ENCODE measurements around the gene CRMP1. TPM values are rescaled to one million over a fixed set of nuclear protein-coding genes. Genes with fewer than 3 reads are reported as not detected.

CRMP1 gene
- total and polyA plus RNA-seq, 2 of the 8 experiments (the other 6 are each of a cell fraction or from before 2014, with no cell fraction given) = 120 to 131 TPM

DNA sequence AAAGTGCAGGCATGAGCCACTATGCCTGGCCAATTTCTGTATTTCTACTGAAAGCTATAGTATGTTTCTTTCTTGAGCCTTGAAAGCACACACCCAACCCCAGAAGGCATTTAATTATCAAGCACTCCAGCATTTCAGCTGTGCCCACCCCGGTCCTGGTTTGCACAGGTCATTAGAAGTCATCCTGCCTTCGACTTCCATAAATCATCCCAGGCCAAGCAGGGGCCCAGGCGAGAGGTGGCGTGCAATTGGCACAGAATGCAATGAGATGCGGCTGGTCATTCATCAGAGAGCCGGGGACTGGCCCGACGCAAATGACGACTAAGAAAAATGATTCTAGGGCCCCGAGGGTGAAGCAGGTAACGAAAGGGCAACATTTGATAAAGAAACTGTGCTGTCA lies 24.8 kb upstream of the CRMP1 start:
- no peak overlapping the region for H3K27ac ChIP-seq (ENCODE audit: low read depth, low read length)
- POLR2A ChIA-PET (ENCODE audit: partially characterized antibody) = interaction anchor here (1.2 kb wide), 2 partner anchors 9 to 18 kb away, joined by 3 read pairs; no protein-coding TSS in a partner anchor
- no peak overlapping the region for H4K91ac ChIP-seq (replicated peaks; ENCODE audit: insufficient read length, low read length)
- H3K36me3 ChIP-seq (ENCODE audit: control insufficient read depth in 2 of 4, insufficient read depth in 4 of 4, low read length in 3 of 4) = no peaks in the 10 kb centered on the region
- H3K18ac ChIP-seq (ENCODE audit: extremely low read depth, low read length) = no peak overlapping the region
- H3K79me2 ChIP-seq (ENCODE audit: control insufficient read depth in 1 of 2, insufficient read depth in 2 of 2, low read length in 2 of 2) = no peaks in the 10 kb centered on the region
- H3K4me1 ChIP-seq (replicated peaks in 1 of 4; ENCODE audit: control insufficient read depth in 3 of 4, insufficient read depth in 4 of 4, low read length in 3 of 4) = peaks cover 3 to 13% (median 4%) of the 10 kb centered on the region in 4 experiments; a peak in 5 of 7 replicates
- WGBS, 2 experiments (ENCODE audit: extremely low coverage in 1 of 2, insufficient coverage in 1 of 2, insufficient read length in 1 of 2, insufficient replicate concordance in 2 of 2, low coverage in 1 of 2, low lambda C conversion rate in 2 of 2, missing lambda C conversion rate in 1 of 2) = 95% methylated on average over 11 of the region's 11 CpGs; no CpG with 5 or more reads in 1 of the 2 experiments
- H2AFZ ChIP-seq (ENCODE audit: low read length) = no peak overlapping the region
- no peaks in the 10 kb centered on the region for H4K20me1 ChIP-seq (replicated peaks in 1 of 2; ENCODE audit: control insufficient read depth in 1 of 2, insufficient read depth in 2 of 2, low read length in 2 of 2)
- no peak overlapping the region for H2BK12ac ChIP-seq (ENCODE audit: low read depth, low read length)
- DNase-seq (ENCODE audit: low read depth in 1 of 2, low spot score in 2 of 2) = no peak
- H2BK15ac ChIP-seq (ENCODE audit: low read length) = no peak overlapping the region
- H3K14ac ChIP-seq (ENCODE audit: insufficient read length) = no peak overlapping the region
- no peaks in the 10 kb centered on the region for H3K23me2 ChIP-seq (ENCODE audit: low read depth, low read length)
- no peak overlapping the region for H3K4me2 ChIP-seq (ENCODE audit: insufficient read depth in 1 of 2, low read depth in 2 of 2, low read length in 2 of 2)
- H2BK5ac ChIP-seq (ENCODE audit: low read depth, low read length) = no peak overlapping the region
- H2AK5ac ChIP-seq (ENCODE audit: low read depth, low read length) = 0 out of 2 replicates have a peak overlapping the region, but pooled peaks have one; percentile 75
- H3K56ac ChIP-seq (replicated peaks; ENCODE audit: insufficient read length, low read depth, low read length) = no peak overlapping the region
- H3K9me3 ChIP-seq (ENCODE audit: insufficient read depth in 2 of 2, low read depth in 1 of 2, low read length in 1 of 2) = peaks cover 0 to 3% of the 10 kb centered on the region in 2 experiments; a peak in 1 of 4 replicates
- H3K4ac ChIP-seq (replicated peaks; ENCODE audit: insufficient read length, low read depth, low read length) = no peak overlapping the region
- TF ChIP-seq SIRT6 (IDR thresholded peaks at IDR 0.05; ENCODE audit: low read length) (no peak), SUZ12 (IDR thresholded peaks at IDR 0.05; ENCODE audit: low read length) (no peak), CHD1 (IDR thresholded peaks at IDR 0.05; ENCODE audit: low read depth, low read length) (no peak), EP300 (IDR thresholded peaks at IDR 0.05; ENCODE audit: borderline replicate concordance in 1 of 2, low read depth in 2 of 2, low read length in 2 of 2) (no peak), MAFK (IDR thresholded peaks at IDR 0.05; ENCODE audit: low read depth, low read length) (no peak), YY1 (IDR thresholded peaks at IDR 0.05; ENCODE audit: low read depth, low read length) (no peak), NRF1 (IDR thresholded peaks at IDR 0.05; ENCODE audit: low read depth, low read length) (no peak), TEAD4 (IDR thresholded peaks at IDR 0.05; ENCODE audit: low read depth, low read length) (no peak), POU5F1 (IDR thresholded peaks at IDR 0.05; ENCODE audit: low read depth, low read length) (no peak), SIX5 (IDR thresholded peaks at IDR 0.05; ENCODE audit: low read depth, low read length) (no peak), GABPA (IDR thresholded peaks at IDR 0.05; ENCODE audit: borderline replicate concordance, insufficient read depth, low read length) (no peak), CHD2 (IDR thresholded peaks at IDR 0.05; ENCODE audit: low read length) (no peak)
- TF ChIP-seq, protein P1, sequence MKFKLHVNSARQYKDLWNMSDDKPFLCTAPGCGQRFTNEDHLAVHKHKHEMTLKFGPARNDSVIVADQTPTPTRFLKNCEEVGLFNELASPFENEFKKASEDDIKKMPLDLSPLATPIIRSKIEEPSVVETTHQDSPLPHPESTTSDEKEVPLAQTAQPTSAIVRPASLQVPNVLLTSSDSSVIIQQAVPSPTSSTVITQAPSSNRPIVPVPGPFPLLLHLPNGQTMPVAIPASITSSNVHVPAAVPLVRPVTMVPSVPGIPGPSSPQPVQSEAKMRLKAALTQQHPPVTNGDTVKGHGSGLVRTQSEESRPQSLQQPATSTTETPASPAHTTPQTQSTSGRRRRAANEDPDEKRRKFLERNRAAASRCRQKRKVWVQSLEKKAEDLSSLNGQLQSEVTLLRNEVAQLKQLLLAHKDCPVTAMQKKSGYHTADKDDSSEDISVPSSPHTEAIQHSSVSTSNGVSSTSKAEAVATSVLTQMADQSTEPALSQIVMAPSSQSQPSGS (IDR thresholded peaks at IDR 0.05; ENCODE audit: low read length) = no peak
- no peak for FAIRE-seq
- CTCF ChIA-PET (ENCODE audit: partially characterized antibody) = interaction anchor here (0.6 to 2.2 kb wide), 7 partner anchors 8 to 128 kb away, joined by 3 to 6 read pairs (median 4); no protein-coding TSS in a partner anchor
- H3K9ac ChIP-seq (replicated peaks in 1 of 4; ENCODE audit: extremely low read depth in 1 of 4, low read depth in 3 of 4, low read length in 3 of 4) = no peak overlapping the region
- H3K4me3 ChIP-seq (ENCODE audit: extremely low read depth in 1 of 4, insufficient read depth in 2 of 4, low read depth in 3 of 4, low read length in 4 of 4) = no peak overlapping the region
- H2BK120ac ChIP-seq (replicated peaks; ENCODE audit: low read depth, low read length) = no peak overlapping the region
- H3K23ac ChIP-seq (ENCODE audit: insufficient read length) = no peak overlapping the region
- H3K27me3 ChIP-seq (replicated peaks in 1 of 4; ENCODE audit: control insufficient read depth in 3 of 4, extremely low read depth in 1 of 4, insufficient read depth in 3 of 4, low read length in 3 of 4) = peaks cover 0 to 2% (median 0%) of the 10 kb centered on the region in 4 experiments; a peak in 1 of 7 replicates
- H3K79me1 ChIP-seq (ENCODE audit: low read depth, low read length) = no peaks in the 10 kb centered on the region
- H4K5ac ChIP-seq (ENCODE audit: insufficient read length, low read depth, low read length) = no peak overlapping the region
- 0 out of 2 replicates have a peak overlapping the region, but pooled peaks have one; percentile 34 for H2BK20ac ChIP-seq (ENCODE audit: low read length)
- H4K8ac ChIP-seq (ENCODE audit: extremely low read depth, insufficient read depth, low read length) = no peak overlapping the region

Data from H1 (cell line).